HEK293T (cell line): ENCODE data around the gene OR5B2.
"Not testable (repeated sequence)": the region's sequence is repeated elsewhere in the genome, so short reads cannot be mapped to it uniquely, and the experiment has no call there.

Experiments used
- CTCF ChIA-PET: fragments of 350-600 bp; formaldehyde crosslinking; extraction: SDS; loops from one replicate; lab custom pipeline; 2021; ENCODE audit warnings: antibody characterized with exemption, inconsistent platforms; lab: Yijun Ruan, JAX
- POLR2A ChIA-PET: fragments of 350-600 bp; formaldehyde crosslinking; extraction: SDS; loops from one replicate; lab custom pipeline; 2020; ENCODE audit warnings: antibody characterized with exemption, inconsistent platforms; lab: Yijun Ruan, JAX
- DNase-seq: peaks from one replicate; pipeline ENCODE4 v3.0.0; 2012; ENCODE audit warnings: mixed read lengths; ENCODE audit errors: extremely low spot score
- ARNT ChIP-seq: fragments of 450-650 bp; IDR thresholded peaks from 2 replicates; pipeline ENCODE4 v1.6.1; 2017; ENCODE audit warnings: mild to moderate bottlenecking
- BHLHE40 ChIP-seq: fragments of 450-650 bp; IDR thresholded peaks from 2 replicates; pipeline ENCODE4 v1.6.1; 2016; ENCODE audit warnings: mild to moderate bottlenecking, moderate library complexity, borderline replicate concordance
- CTBP1 ChIP-seq: fragments of 450-650 bp; IDR thresholded peaks from 2 replicates; pipeline ENCODE4 v1.6.1; 2016; ENCODE audit warnings: borderline replicate concordance
- ELF4 ChIP-seq: fragments of 450-650 bp; IDR thresholded peaks from 2 replicates; pipeline ENCODE4 v1.6.1; 2017; ENCODE audit warnings: antibody characterized with exemption
- FOXA1 ChIP-seq: fragments of 450-650 bp; IDR thresholded peaks from 2 replicates; pipeline ENCODE4 v1.6.1; 2016; ENCODE audit warnings: mild to moderate bottlenecking
- FOXK2 ChIP-seq: fragments of 450-650 bp; IDR thresholded peaks from 2 replicates; pipeline ENCODE4 v1.6.1; 2016; ENCODE audit warnings: mild to moderate bottlenecking
- FOXM1 ChIP-seq: fragments of 450-650 bp; IDR thresholded peaks from 2 replicates; pipeline ENCODE4 v1.6.1; 2017; ENCODE audit warnings: mild to moderate bottlenecking, borderline replicate concordance
- HDGF ChIP-seq: fragments of 450-650 bp; IDR thresholded peaks from 2 replicates; pipeline ENCODE4 v1.6.1; 2017; ENCODE audit warnings: antibody characterized with exemption, borderline replicate concordance
- L3MBTL2 ChIP-seq: fragments of 450-650 bp; conservative IDR thresholded peaks from 2 replicates; pipeline ENCODE4 v1.6.1; 2016; ENCODE audit warnings: mild to moderate bottlenecking
- LEF1 ChIP-seq: fragments of 450-650 bp; IDR thresholded peaks from 2 replicates; pipeline ENCODE4 v1.6.1; 2017; ENCODE audit warnings: mild to moderate bottlenecking, borderline replicate concordance
- NFRKB ChIP-seq: fragments of 450-650 bp; IDR thresholded peaks from 2 replicates; pipeline ENCODE4 v1.6.1; 2016; ENCODE audit warnings: mild to moderate bottlenecking, moderate library complexity
- PKNOX1 ChIP-seq: fragments of 450-650 bp; IDR thresholded peaks from 2 replicates; pipeline ENCODE4 v1.6.1; 2016
- SP1 ChIP-seq: fragments of 450-650 bp; IDR thresholded peaks from 2 replicates; pipeline ENCODE4 v1.6.1; 2017
- SUZ12 ChIP-seq: fragments of 450-650 bp; IDR thresholded peaks from 2 replicates; pipeline ENCODE4 v1.6.1; 2016; ENCODE audit warnings: mild to moderate bottlenecking
- TARDBP ChIP-seq: fragments of 450-650 bp; IDR thresholded peaks from 2 replicates; pipeline ENCODE4 v1.6.1; 2016
- ZNF384 ChIP-seq: fragments of 450-650 bp; IDR thresholded peaks from 2 replicates; pipeline ENCODE4 v1.6.1; 2016

OR5B2 gene

GRCh38 chr11:58438486-58438885 is 10.6 kb upstream of the OR5B2 start:
- DNase-seq = no peak
- no peak for TF ChIP-seq CTBP1
- no peak for TF ChIP-seq ELF4
- TF ChIP-seq PKNOX1 = no peak
- no peak for TF ChIP-seq L3MBTL2
- no peak for TF ChIP-seq FOXM1
- no peak for TF ChIP-seq FOXA1
- CTCF ChIA-PET = no interaction called here
- POLR2A ChIA-PET = no interaction called here

- DNase-seq = no peak
- CTCF ChIA-PET = no interaction called here
- POLR2A ChIA-PET = no interaction called here
- TF ChIP-seq HDGF (no peak), LEF1 (no peak), TARDBP (no peak), FOXA1 (no peak), L3MBTL2 (no peak), CTBP1 (no peak), NFRKB (no peak), SUZ12 (no peak), BHLHE40 (no peak), SP1 (no peak), ELF4 (no peak), FOXM1 (no peak), PKNOX1 (no peak), ARNT (no peak), ZNF384 (no peak)
These were observed 6.3 kb upstream of the OR5B2 start for GRCh38 chr11:58434217-58434616.

- DNase-seq = no peak
- POLR2A ChIA-PET = no interaction called here
- CTCF ChIA-PET = no interaction called here
- TF ChIP-seq FOXA1 (no peak), ZNF384 (no peak), FOXM1 (no peak), CTBP1 (no peak)
These were observed 5.8 kb upstream of the OR5B2 start for GRCh38 chr11:58433638-58434203.

GRCh38 chr11:58429273-58429672 is 1.4 kb upstream of the OR5B2 start:
- DNase-seq = no peak
- POLR2A ChIA-PET = no interaction called here
- CTCF ChIA-PET = no interaction called here
- TF ChIP-seq FOXA1 (no peak), PKNOX1 (no peak), ELF4 (no peak), L3MBTL2 (no peak), HDGF (no peak), FOXM1 (no peak), ARNT (no peak), TARDBP (no peak), LEF1 (no peak), SP1 (no peak), NFRKB (no peak), SUZ12 (no peak), ZNF384 (no peak), FOXK2 (no peak), BHLHE40 (no peak), CTBP1 (no peak)

GRCh38 chr11:58406774-58407173 is 21.1 kb downstream of the OR5B2 start, which contains the start of gene OR5B3:
Gene OR5B3 (minus strand): TSS chr11:58406874. CDS start chr11:58403409, 3,465 bp downstream.
- no peak for DNase-seq
- CTCF ChIA-PET = no interaction called here
- POLR2A ChIA-PET = no interaction called here
- no peak for TF ChIP-seq BHLHE40
- no peak for TF ChIP-seq L3MBTL2
- no peak for TF ChIP-seq FOXM1
- TF ChIP-seq ARNT = no peak

GRCh38 chr11:58399622-58400021 is 28.3 kb downstream of the OR5B2 start:
- POLR2A ChIA-PET, DNase-seq, CTCF ChIA-PET: not testable (repeated sequence)

GRCh38 chr11:58395581-58395980 is 32.3 kb downstream of the OR5B2 start:
- ChIA-PET CTCF (no interaction called here), POLR2A (no interaction called here)
- DNase-seq = no peak
- TF ChIP-seq SUZ12 = no peak
- no peak for TF ChIP-seq SP1
- no peak for TF ChIP-seq LEF1
- no peak for TF ChIP-seq CTBP1
- no peak for TF ChIP-seq NFRKB
- no peak for TF ChIP-seq BHLHE40
- no peak for TF ChIP-seq FOXA1
